Measurements from ENCODE around the gene DIS3L. TPM values are rescaled to one million over a fixed set of nuclear protein-coding genes. Genes with fewer than 3 reads are reported as not detected.
"Not testable (repeated sequence)": the region's sequence is repeated elsewhere in the genome, so short reads cannot be mapped to it uniquely, and the experiment has no call there.

The DIS3L gene
- total RNA-seq, 1 donor: 40.5 TPM

DNA sequence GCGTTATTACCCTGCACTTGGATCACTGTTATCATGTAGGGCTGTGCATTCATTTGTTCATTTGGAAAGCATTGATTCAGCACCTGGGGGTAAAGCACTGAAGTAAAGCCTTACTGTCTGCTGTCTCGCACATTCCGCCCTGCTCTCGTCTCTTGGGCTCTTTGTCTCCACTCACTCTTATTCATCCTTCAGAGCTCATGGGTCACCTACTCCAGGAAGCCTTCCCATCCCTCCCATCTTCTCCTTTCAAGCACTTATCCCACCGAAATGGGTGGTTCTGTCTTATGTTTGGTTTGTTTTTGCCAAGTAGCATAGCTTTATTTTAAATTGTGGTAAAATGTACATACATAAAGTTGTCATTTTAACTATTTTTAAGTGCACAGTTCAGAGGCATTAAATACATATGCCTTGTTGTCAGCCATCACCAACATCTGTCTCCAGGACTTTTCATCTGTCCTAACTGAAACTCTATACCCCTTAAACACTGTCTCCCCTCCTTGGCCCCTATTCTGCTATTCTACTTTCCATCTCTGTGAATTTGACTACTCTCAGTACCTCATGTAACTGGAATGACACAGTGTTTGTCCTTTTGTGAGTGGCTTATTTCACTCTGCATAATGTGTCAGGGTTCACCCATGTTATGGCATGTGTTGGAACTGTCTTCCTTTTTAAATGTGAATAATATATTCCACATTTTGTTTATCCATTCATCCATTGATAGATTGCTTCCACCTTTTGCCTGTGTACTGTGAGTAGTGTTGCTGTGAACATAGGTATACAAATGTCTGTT, 9.3 kb downstream of the DIS3L start:
- H3K4me2 ChIP-seq (ENCODE audit: insufficient read depth, low read length): no peak overlapping the region
- no peak overlapping the region for H3K4me3 ChIP-seq (ENCODE audit: insufficient read depth, low read length)
- no peaks in the 10 kb centered on the region for H4K20me1 ChIP-seq (ENCODE audit: insufficient read depth, low read length)
- no peaks in the 10 kb centered on the region for H3K4me1 ChIP-seq (ENCODE audit: insufficient read depth, low read length)
- no peaks in the 10 kb centered on the region for H3K27me3 ChIP-seq (ENCODE audit: insufficient read depth, low read length)
- DNase-seq (ENCODE audit: insufficient read length, low spot score, missing footprints): no peak
- peaks cover under 1% of the 10 kb centered on the region for H3K36me3 ChIP-seq (ENCODE audit: insufficient read depth, low read length)
- H3K79me2 ChIP-seq (ENCODE audit: insufficient read depth, low read length): peaks cover 1% of the 10 kb centered on the region
- H3K27ac ChIP-seq (ENCODE audit: low read depth, low read length): no peak overlapping the region
- H2AFZ ChIP-seq (ENCODE audit: low read length): no peak overlapping the region
- TF ChIP-seq, protein P1, sequence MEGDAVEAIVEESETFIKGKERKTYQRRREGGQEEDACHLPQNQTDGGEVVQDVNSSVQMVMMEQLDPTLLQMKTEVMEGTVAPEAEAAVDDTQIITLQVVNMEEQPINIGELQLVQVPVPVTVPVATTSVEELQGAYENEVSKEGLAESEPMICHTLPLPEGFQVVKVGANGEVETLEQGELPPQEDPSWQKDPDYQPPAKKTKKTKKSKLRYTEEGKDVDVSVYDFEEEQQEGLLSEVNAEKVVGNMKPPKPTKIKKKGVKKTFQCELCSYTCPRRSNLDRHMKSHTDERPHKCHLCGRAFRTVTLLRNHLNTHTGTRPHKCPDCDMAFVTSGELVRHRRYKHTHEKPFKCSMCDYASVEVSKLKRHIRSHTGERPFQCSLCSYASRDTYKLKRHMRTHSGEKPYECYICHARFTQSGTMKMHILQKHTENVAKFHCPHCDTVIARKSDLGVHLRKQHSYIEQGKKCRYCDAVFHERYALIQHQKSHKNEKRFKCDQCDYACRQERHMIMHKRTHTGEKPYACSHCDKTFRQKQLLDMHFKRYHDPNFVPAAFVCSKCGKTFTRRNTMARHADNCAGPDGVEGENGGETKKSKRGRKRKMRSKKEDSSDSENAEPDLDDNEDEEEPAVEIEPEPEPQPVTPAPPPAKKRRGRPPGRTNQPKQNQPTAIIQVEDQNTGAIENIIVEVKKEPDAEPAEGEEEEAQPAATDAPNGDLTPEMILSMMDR (IDR thresholded peaks at IDR 0.05; ENCODE audit: extremely low read depth, low read depth, low read length): no peak
- no peaks in the 10 kb centered on the region for H3K9me3 ChIP-seq (ENCODE audit: low read depth, low read length)

DNA sequence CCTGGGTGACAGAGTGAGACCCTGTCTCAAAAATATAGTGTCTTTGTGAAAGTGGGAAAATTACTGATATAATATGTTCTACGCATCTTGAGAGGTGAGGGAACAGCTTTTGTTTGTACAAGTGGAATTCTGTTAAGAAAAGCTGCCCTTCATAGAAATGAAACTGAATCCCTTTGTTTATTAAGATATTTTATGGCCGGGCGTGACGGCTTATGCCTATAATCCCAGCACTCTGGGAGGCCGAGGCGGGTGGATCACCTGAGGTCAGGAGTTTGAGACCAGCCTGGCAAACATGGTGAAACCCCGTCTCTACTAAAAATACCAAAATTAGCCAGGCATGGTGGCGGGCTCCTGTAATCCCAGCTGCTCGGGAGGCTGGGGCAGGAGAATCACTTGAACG, 11.1 kb downstream of the DIS3L start:
- not testable (repeated sequence) for H3K4me2 ChIP-seq (ENCODE audit: insufficient read depth, low read length); H3K36me3 ChIP-seq (ENCODE audit: insufficient read depth, low read length); H3K9me3 ChIP-seq (ENCODE audit: low read depth, low read length); H3K4me3 ChIP-seq (ENCODE audit: insufficient read depth, low read length); H3K79me2 ChIP-seq (ENCODE audit: insufficient read depth, low read length); H3K4me1 ChIP-seq (ENCODE audit: insufficient read depth, low read length); H4K20me1 ChIP-seq (ENCODE audit: insufficient read depth, low read length); H3K27ac ChIP-seq (ENCODE audit: low read depth, low read length); DNase-seq (ENCODE audit: insufficient read length, low spot score, missing footprints); H2AFZ ChIP-seq (ENCODE audit: low read length); H3K27me3 ChIP-seq (ENCODE audit: insufficient read depth, low read length)

DNA sequence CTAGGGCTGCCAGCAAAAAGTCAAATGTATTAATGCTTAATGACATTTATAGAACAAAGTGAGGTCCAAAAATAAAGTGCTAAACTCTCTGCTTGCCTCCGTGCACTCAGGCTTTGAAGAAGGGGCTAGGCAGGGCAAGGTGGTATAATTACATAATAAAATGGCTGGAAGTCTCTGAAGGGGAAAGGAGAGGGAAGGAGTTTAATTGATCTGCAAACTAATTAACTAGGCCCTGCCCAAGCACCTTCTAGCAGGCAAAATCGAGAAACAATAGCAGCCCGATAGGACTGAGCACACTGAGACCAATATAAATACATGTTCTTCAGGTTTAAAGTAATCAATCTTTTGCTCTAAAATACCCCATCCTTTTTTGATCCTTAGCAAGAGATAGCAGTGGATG, 13.0 kb downstream of the DIS3L start:
- Histone ChIP-seq H3K27ac (ENCODE audit: low read depth, low read length) (no peak overlapping the region), H3K36me3 (ENCODE audit: insufficient read depth, low read length) (peaks cover 6% of the 10 kb centered on the region), H3K79me2 (ENCODE audit: insufficient read depth, low read length) (no peaks in the 10 kb centered on the region), H3K4me3 (ENCODE audit: insufficient read depth, low read length) (no peak overlapping the region), H3K9me3 (ENCODE audit: low read depth, low read length) (no peaks in the 10 kb centered on the region), H3K4me1 (ENCODE audit: insufficient read depth, low read length) (no peaks in the 10 kb centered on the region), H3K4me2 (ENCODE audit: insufficient read depth, low read length) (no peak overlapping the region), H2AFZ (ENCODE audit: low read length) (no peak overlapping the region), H4K20me1 (ENCODE audit: insufficient read depth, low read length) (no peaks in the 10 kb centered on the region), H3K27me3 (ENCODE audit: insufficient read depth, low read length) (no peaks in the 10 kb centered on the region)
- no peak for DNase-seq (ENCODE audit: insufficient read length, low spot score, missing footprints)
- TF ChIP-seq, protein P1 (IDR thresholded peaks at IDR 0.05; ENCODE audit: extremely low read depth, low read depth, low read length): no peak

DNA sequence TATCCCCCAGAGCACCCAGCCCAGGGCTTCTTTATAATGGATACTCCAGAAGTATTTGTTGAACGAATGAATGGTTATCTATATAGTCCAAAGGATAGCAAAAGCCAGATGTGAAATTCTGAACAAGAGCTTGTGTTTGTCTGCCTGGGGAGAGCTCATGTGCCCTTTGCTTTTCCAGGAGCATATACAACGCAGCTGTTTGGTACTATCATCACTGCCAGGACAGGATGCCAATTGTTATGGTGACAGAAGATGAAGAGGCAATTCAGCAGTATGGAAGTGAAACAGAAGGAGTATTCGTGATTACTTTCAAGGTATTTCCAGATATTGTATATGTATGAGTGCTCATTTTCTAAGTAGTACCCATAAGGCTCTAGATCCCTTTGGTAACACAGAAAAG, 15.2 kb downstream of the DIS3L start:
- no peak overlapping the region for H3K27ac ChIP-seq (ENCODE audit: low read depth, low read length)
- H2AFZ ChIP-seq (ENCODE audit: low read length): no peak overlapping the region
- peaks cover 10% of the 10 kb centered on the region for H3K36me3 ChIP-seq (ENCODE audit: insufficient read depth, low read length)

More for the DNA sequence above, 15.2 kb downstream of the DIS3L start:
- Histone ChIP-seq H3K4me1 (ENCODE audit: insufficient read depth, low read length) (no peaks in the 10 kb centered on the region), H3K27me3 (ENCODE audit: insufficient read depth, low read length) (no peaks in the 10 kb centered on the region), H3K4me2 (ENCODE audit: insufficient read depth, low read length) (no peak overlapping the region), H3K4me3 (ENCODE audit: insufficient read depth, low read length) (no peak overlapping the region), H3K79me2 (ENCODE audit: insufficient read depth, low read length) (no peaks in the 10 kb centered on the region), H4K20me1 (ENCODE audit: insufficient read depth, low read length) (no peaks in the 10 kb centered on the region), H3K9me3 (ENCODE audit: low read depth, low read length) (no peaks in the 10 kb centered on the region)
- TF ChIP-seq, protein P1 (IDR thresholded peaks at IDR 0.05; ENCODE audit: extremely low read depth, low read depth, low read length): no peak
- DNase-seq (ENCODE audit: insufficient read length, low spot score, missing footprints): no peak

Measured in osteoblast (primary cell).